Keratinocyte (primary cell): Measurements from ENCODE around the gene MADCAM1. TPM values are rescaled to one million over a fixed set of nuclear protein-coding genes. Genes with fewer than 3 reads are reported as not detected.
"Not testable (repeated sequence)": the region's sequence is repeated elsewhere in the genome, so short reads cannot be mapped to it uniquely, and the experiment has no call there.

ENCODE experiments used
- DNase-seq: peaks from one replicate; pipeline ENCODE4 v3.0.0-alpha.2; 2011; ENCODE audit warnings: low read depth, missing footprints, low spot score
- FAIRE-seq: peaks from 2 replicates; lab custom pipeline; 2011; peaks lifted over from hg19 to GRCh38; lab: Jason Lieb, UNC
- H2AFZ ChIP-seq: 2 replicates; pipeline ENCODE4 v1.6.0; 2012; ENCODE audit warnings: low read length, control low read depth, inconsistent platforms; ENCODE audit not compliant: control insufficient read depth
- H3K27ac ChIP-seq: 2 replicates; pipeline ENCODE4 v1.5.1; 2011; ENCODE audit warnings: low read length; ENCODE audit not compliant: control insufficient read depth, insufficient read depth
- H3K27me3 ChIP-seq: 3 replicates; pipeline ENCODE4 v1.6.0; 2011; ENCODE audit warnings: low read length; ENCODE audit not compliant: control insufficient read depth, insufficient read depth; ENCODE audit errors: extremely low read depth
- H3K36me3 ChIP-seq, 2 experiments: 2 replicates in 1 of 2; 3 replicates in 1 of 2; pipeline ENCODE4 v1.5.1; 2011; ENCODE audit warnings: low read length in 2 of 2, mild to moderate bottlenecking in 1 of 2; ENCODE audit not compliant: control insufficient read depth in 2 of 2, insufficient read depth in 2 of 2; ENCODE audit errors: extremely low read depth in 1 of 2
- H3K4me1 ChIP-seq: 3 replicates; pipeline ENCODE4 v1.5.1; 2011; ENCODE audit warnings: low read length; ENCODE audit not compliant: control insufficient read depth, insufficient read depth; ENCODE audit errors: extremely low read depth
- H3K4me2 ChIP-seq: 3 replicates; pipeline ENCODE4 v1.6.0; 2011; ENCODE audit warnings: low read depth, low read length; ENCODE audit not compliant: control insufficient read depth, insufficient read depth; ENCODE audit errors: extremely low read depth
- H3K4me3 ChIP-seq, 3 experiments: fragments of 200-600 bp in 1 of 3; sonication (generic) in 1 of 3; 2 replicates in 2 of 3; 3 replicates in 1 of 3; pipeline ENCODE4 v1.5.1; 2011 to 2016; ENCODE audit warnings: low read length in 3 of 3, mild to moderate bottlenecking in 3 of 3, control low read depth in 2 of 3, inconsistent platforms in 1 of 3, low read depth in 1 of 3, mixed read lengths in 1 of 3, mixed run types in 1 of 3, moderate library complexity in 1 of 3; ENCODE audit not compliant: control insufficient read depth in 2 of 3, insufficient read depth in 2 of 3; ENCODE audit errors: extremely low read depth in 1 of 3
- H3K79me2 ChIP-seq: 2 replicates; pipeline ENCODE4 v1.6.0; 2012; ENCODE audit warnings: low read length; ENCODE audit not compliant: control insufficient read depth, insufficient read depth
- H3K9ac ChIP-seq: 3 replicates; pipeline ENCODE4 v1.6.0; 2011; ENCODE audit warnings: low read length; ENCODE audit not compliant: control insufficient read depth, insufficient read depth; ENCODE audit errors: extremely low read depth
- H3K9me1 ChIP-seq: 3 replicates; pipeline ENCODE4 v1.6.0; 2011; ENCODE audit warnings: low read length; ENCODE audit not compliant: control insufficient read depth, insufficient read depth; ENCODE audit errors: extremely low read depth
- H3K9me3 ChIP-seq: 2 replicates; pipeline ENCODE4 v1.5.1; 2012; ENCODE audit warnings: low read depth, low read length; ENCODE audit not compliant: control insufficient read depth
- H4K20me1 ChIP-seq: 3 replicates; pipeline ENCODE4 v1.6.0; 2011; ENCODE audit warnings: low read length; ENCODE audit not compliant: control insufficient read depth, insufficient read depth; ENCODE audit errors: extremely low read depth
- CTCF ChIP-seq, 3 experiments: IDR thresholded peaks in 1 of 3; conservative IDR thresholded peaks in 1 of 3; optimal IDR thresholded peaks in 1 of 3; 2 replicates in 2 of 3; 3 replicates in 1 of 3; pipeline versions ENCODE3 to v1.5.1; 2011; ENCODE audit warnings: low read length in 3 of 3, mild to moderate bottlenecking in 3 of 3, moderate library complexity in 2 of 3, control low read depth in 1 of 3, inconsistent platforms in 1 of 3; ENCODE audit not compliant: insufficient read depth in 2 of 3; ENCODE audit errors: extremely low read depth in 1 of 3
- EZH2 ChIP-seq: IDR thresholded peaks from one replicate; pipeline ENCODE4 v1.6.1; 2012; ENCODE audit warnings: inconsistent platforms, mild to moderate bottlenecking, low read length, moderate library complexity
- dilution Hi-C: fragments of 300-500 bp; cut with MboI; formaldehyde crosslinking; loops from one replicate; pipeline ENCODE4 v1.7.0; 2020; ENCODE audit warnings: low sequenced_read_pairs; ENCODE audit not compliant: extremely low pct_ligation_motif_present
- polyA plus RNA-seq, 5 experiments: library from polyadenylated mRNA; depleted of rRNA in 3 of 5; stranded (reverse) in 3 of 5; stranded (forward) in 1 of 5; unstranded in 1 of 5; fragments of >200 nt; gene quantifications; 1 replicate in 1 of 5; 2 replicates in 3 of 5; 3 replicates in 1 of 5; pipeline versions ENCODE4 v1.2.1 to v1.2.3, GENCODE V29; 2011 to 2012; ENCODE audit warnings: missing spikeins in 2 of 5, low read depth in 1 of 5, low replicate concordance in 1 of 5

MADCAM1 gene
- polyA plus RNA-seq, 1 donor (not counting 4 experiments of a cell fraction or from before 2014, with no cell fraction given) = 0.05 TPM

GRCh38 chr19:447816-448560, 48.3 kb upstream of the MADCAM1 start:
- DNase-seq = no peak
- no peaks in the 10 kb centered on the region for H3K79me2 ChIP-seq
- no peaks in the 10 kb centered on the region for H3K36me3 ChIP-seq
- no peak for TF ChIP-seq CTCF (optimal IDR thresholded peaks at IDR 0.05 in 1 of 3, IDR thresholded peaks at IDR 0.05 in 1 of 3, conservative IDR thresholded peaks at IDR 0.05 in 1 of 3; ENCODE audit: extremely low read depth in 1 of 3, insufficient read depth in 2 of 3, low read length in 3 of 3)
- TF ChIP-seq EZH2 = no peak
- no peak overlapping the region for H3K27ac ChIP-seq
- no peak overlapping the region for H3K4me2 ChIP-seq
- H4K20me1 ChIP-seq = no peaks in the 10 kb centered on the region
- H2AFZ ChIP-seq = no peak overlapping the region
- no peak for FAIRE-seq
- H3K9ac ChIP-seq = no peak overlapping the region
- dilution Hi-C loops = no loop called here
- no peaks in the 10 kb centered on the region for H3K9me1 ChIP-seq
- peaks cover 17% of the 10 kb centered on the region for H3K9me3 ChIP-seq
- H3K4me1 ChIP-seq = no peaks in the 10 kb centered on the region
- no peak overlapping the region for H3K4me3 ChIP-seq
- no peaks in the 10 kb centered on the region for H3K27me3 ChIP-seq

- H2AFZ ChIP-seq = no peak overlapping the region
- FAIRE-seq (no peak), DNase-seq (no peak)
- dilution Hi-C loops = no loop called here
- H3K36me3 ChIP-seq = no peaks in the 10 kb centered on the region
- H4K20me1 ChIP-seq = no peaks in the 10 kb centered on the region
- H3K9me1 ChIP-seq = no peaks in the 10 kb centered on the region
- no peak overlapping the region for H3K9ac ChIP-seq
- H3K9me3 ChIP-seq = peaks cover 12% of the 10 kb centered on the region
- no peak overlapping the region for H3K4me3 ChIP-seq
- H3K79me2 ChIP-seq = no peaks in the 10 kb centered on the region
- H3K4me1 ChIP-seq = no peaks in the 10 kb centered on the region
- no peak overlapping the region for H3K4me2 ChIP-seq
- H3K27ac ChIP-seq = no peak overlapping the region
- TF ChIP-seq CTCF (optimal IDR thresholded peaks at IDR 0.05 in 1 of 3, IDR thresholded peaks at IDR 0.05 in 1 of 3, conservative IDR thresholded peaks at IDR 0.05 in 1 of 3; ENCODE audit: extremely low read depth in 1 of 3, insufficient read depth in 2 of 3, low read length in 3 of 3) = no peak
- no peak for TF ChIP-seq EZH2
- no peaks in the 10 kb centered on the region for H3K27me3 ChIP-seq
These were observed 46.4 kb upstream of the MADCAM1 start for GRCh38 chr19:449916-450315.

- H3K27ac ChIP-seq, H4K20me1 ChIP-seq, FAIRE-seq, H2AFZ ChIP-seq, H3K79me2 ChIP-seq, H3K27me3 ChIP-seq, dilution Hi-C loops, H3K4me3 ChIP-seq, H3K4me1 ChIP-seq, H3K9me1 ChIP-seq, DNase-seq, H3K4me2 ChIP-seq, H3K9ac ChIP-seq, H3K36me3 ChIP-seq: not testable (repeated sequence)
- H3K9me3 ChIP-seq = peaks cover 12% of the 10 kb centered on the region
These were observed 45.3 kb upstream of the MADCAM1 start for GRCh38 chr19:450912-451481.
